GM21528 (cell line): ENCODE results near the gene NXT1.
"Not testable (repeated sequence)": the region's sequence is repeated elsewhere in the genome, so short reads cannot be mapped to it uniquely, and the experiment has no call there.

Source experiments
- ATAC-seq: cut with Tn5 transposase; IDR thresholded peaks from one replicate; pipeline ENCODE4 v1.9.1; 2021; ENCODE audit warnings: mild to moderate bottlenecking, moderate library complexity; ENCODE audit not compliant: unreplicated experiment, low FRiP score

Gene NXT1

GRCh38 chr20:23350196-23350903, at the start of gene NXT1:
Gene NXT1, plus strand, starts transcription at chr20:23350791. Its CDS starts 3,251 bp downstream, at chr20:23354042.
- ATAC-seq, result peak; percentile 83

- ATAC-seq, result no peak
Observed at GRCh38 chr20:23301436-23302050, 49.0 kb upstream of the NXT1 start.

GRCh38 chr20:23302386-23302785, 48.2 kb upstream of the NXT1 start:
- no peak for ATAC-seq

GRCh38 chr20:23302801-23303200, 47.8 kb upstream of the NXT1 start:
- no peak for ATAC-seq

GRCh38 chr20:23303325-23304102, 47.1 kb upstream of the NXT1 start:
- ATAC-seq, result no peak

GRCh38 chr20:23304616-23305015, 46.0 kb upstream of the NXT1 start:
- ATAC-seq, result no peak

- no peak for ATAC-seq
Observed at GRCh38 chr20:23305098-23305497, 45.5 kb upstream of the NXT1 start.

GRCh38 chr20:23307393-23307792, 43.2 kb upstream of the NXT1 start:
- not testable (repeated sequence) for ATAC-seq

GRCh38 chr20:23308024-23308423, 42.6 kb upstream of the NXT1 start:
- ATAC-seq, result no peak

GRCh38 chr20:23308908-23309307, 41.7 kb upstream of the NXT1 start:
- ATAC-seq, result no peak

- no peak for ATAC-seq
Observed at GRCh38 chr20:23309781-23310180, 40.8 kb upstream of the NXT1 start.

GRCh38 chr20:23311947-23312506, 38.6 kb upstream of the NXT1 start:
- no peak for ATAC-seq

GRCh38 chr20:23313271-23313670, 37.3 kb upstream of the NXT1 start:
- no peak for ATAC-seq

GRCh38 chr20:23314699-23315098, 35.9 kb upstream of the NXT1 start:
- no peak for ATAC-seq

GRCh38 chr20:23315099-23315498, 35.5 kb upstream of the NXT1 start:
- ATAC-seq, result no peak

GRCh38 chr20:23316626-23317025, 34.0 kb upstream of the NXT1 start:
- ATAC-seq, result no peak

GRCh38 chr20:23317081-23317480, 33.5 kb upstream of the NXT1 start:
- ATAC-seq, result no peak

- ATAC-seq, result no peak
Observed at GRCh38 chr20:23318347-23318746, 32.2 kb upstream of the NXT1 start.

GRCh38 chr20:23320317-23320716, 30.3 kb upstream of the NXT1 start:
- no peak for ATAC-seq

GRCh38 chr20:23325107-23325506, 25.5 kb upstream of the NXT1 start:
- no peak for ATAC-seq

- no peak for ATAC-seq
Observed at GRCh38 chr20:23326774-23327173, 23.8 kb upstream of the NXT1 start.
